ENCODE measurements around the gene FUNDC2. TPM values are rescaled to one million over a fixed set of nuclear protein-coding genes. Genes with fewer than 3 reads are reported as not detected.
A peak's percentile ranks its signal among the peaks of the same experiment; 100 is the strongest.

Gene FUNDC2
- 98.2 TPM for total RNA-seq
- polyA plus RNA-seq (ENCODE audit: insufficient read depth, low read depth, low replicate concordance), result 239 TPM
- long read RNA-seq, donor 1, full-length matches to known transcripts, result 44 of 44 reads
- long read RNA-seq, donor 1, partial matches to known transcripts, result 0 of 44 reads
- long read RNA-seq, donor 1, other reads (novel, unspliced or antisense), result 0 of 44 reads
- long read RNA-seq, donor 2, full-length matches to known transcripts, result 45 of 53 reads
- long read RNA-seq, donor 2, partial matches to known transcripts, result 8 of 53 reads
- long read RNA-seq, donor 2, other reads (novel, unspliced or antisense), result 0 of 53 reads
- long read RNA-seq, donor 3, full-length matches to known transcripts, result 48 of 61 reads
- long read RNA-seq, donor 3, partial matches to known transcripts, result 13 of 61 reads
- long read RNA-seq, donor 3, other reads (novel, unspliced or antisense), result 0 of 61 reads
- long read RNA-seq, donor 4, full-length matches to known transcripts, result 34 of 34 reads
- long read RNA-seq, donor 4, partial matches to known transcripts, result 0 of 34 reads
- long read RNA-seq, donor 4, other reads (novel, unspliced or antisense), result 0 of 34 reads
- long read RNA-seq, donor 5, full-length matches to known transcripts, result 3 of 3 reads
- long read RNA-seq, donor 5, partial matches to known transcripts, result 0 of 3 reads
- long read RNA-seq, donor 5, other reads (novel, unspliced or antisense), result 0 of 3 reads
- long read RNA-seq, donor 6, full-length matches to known transcripts, result 67 of 98 reads
- long read RNA-seq, donor 6, partial matches to known transcripts, result 24 of 98 reads
- long read RNA-seq, donor 6, other reads (novel, unspliced or antisense), result 7 of 98 reads
- long read RNA-seq, donor 7, full-length matches to known transcripts, result 43 of 49 reads
- long read RNA-seq, donor 7, partial matches to known transcripts, result 2 of 49 reads
- long read RNA-seq, donor 7, other reads (novel, unspliced or antisense), result 4 of 49 reads
- long read RNA-seq, donor 8, full-length matches to known transcripts, result 37 of 37 reads
- long read RNA-seq, donor 8, partial matches to known transcripts, result 0 of 37 reads
- long read RNA-seq, donor 8, other reads (novel, unspliced or antisense), result 0 of 37 reads
- long read RNA-seq, donor 9, full-length matches to known transcripts, result 23 of 23 reads
- long read RNA-seq, donor 9, partial matches to known transcripts, result 0 of 23 reads
- long read RNA-seq, donor 9, other reads (novel, unspliced or antisense), result 0 of 23 reads
- long read RNA-seq, donor 10, full-length matches to known transcripts, result 32 of 55 reads
- long read RNA-seq, donor 10, partial matches to known transcripts, result 23 of 55 reads
- long read RNA-seq, donor 10, other reads (novel, unspliced or antisense), result 0 of 55 reads

GRCh38 chrX:155026727-155027508 lies at the start of gene FUNDC2:
FUNDC2 (plus strand) TSS chrX:155026844; CDS start chrX:155026939, 95 bp downstream.
- peak within 1 kb of the TSS; percentile 92 to 98 (median 94) for H3K4me3 ChIP-seq (ENCODE audit: low read length in 3 of 3)
- DNase-seq (peak; percentile 94 to 98 (median 97)), FAIRE-seq (no peak)
- no peaks in the 10 kb centered on the region for H3K9me3 ChIP-seq (ENCODE audit: control insufficient read depth in 2 of 3, insufficient read depth in 1 of 3, low read length in 3 of 3)
- intact Hi-C loops (cut with DNase I), result no loop called here
- H3K9ac ChIP-seq (ENCODE audit: low read length in 3 of 3), result peak within 1 kb of the TSS; percentile 86 to 96 (median 95)
- H3K36me3 ChIP-seq (ENCODE audit: control insufficient read depth in 2 of 3, insufficient read depth in 3 of 3, low read length in 3 of 3), result no peaks in the 10 kb centered on the region
- no peak for TF ChIP-seq CTCF (IDR thresholded peaks at IDR 0.05; ENCODE audit: borderline replicate concordance, extremely low read depth, insufficient read depth)
- peak within 1 kb of the TSS; percentile 94 for H3K27ac ChIP-seq (ENCODE audit: low read depth in 2 of 2, low read length in 2 of 2)
- H3K27me3 ChIP-seq (ENCODE audit: control insufficient read depth, insufficient read depth, low read length), result no peaks in the 10 kb centered on the region
- peaks cover 0 to 2% (median 0%) of the 10 kb centered on the region in 3 donors for H3K4me1 ChIP-seq (ENCODE audit: control insufficient read depth in 2 of 3, insufficient read depth in 2 of 3, low read depth in 1 of 3, low read length in 3 of 3)

- no peak overlapping the region for H3K4me3 ChIP-seq (ENCODE audit: low read length in 3 of 3)
- H3K36me3 ChIP-seq (ENCODE audit: control insufficient read depth in 2 of 3, insufficient read depth in 3 of 3, low read length in 3 of 3), result no peaks in the 10 kb centered on the region
- no peaks in the 10 kb centered on the region for H3K27me3 ChIP-seq (ENCODE audit: control insufficient read depth, insufficient read depth, low read length)
- FAIRE-seq (no peak), DNase-seq (no peak)
- no peak for TF ChIP-seq CTCF (IDR thresholded peaks at IDR 0.05; ENCODE audit: borderline replicate concordance, extremely low read depth, insufficient read depth)
- H3K9me3 ChIP-seq (ENCODE audit: control insufficient read depth in 2 of 3, insufficient read depth in 1 of 3, low read length in 3 of 3), result no peaks in the 10 kb centered on the region
- no peak overlapping the region for H3K9ac ChIP-seq (ENCODE audit: low read length in 3 of 3)
- intact Hi-C loops (cut with DNase I), result no loop called here
- no peak overlapping the region for H3K27ac ChIP-seq (ENCODE audit: low read depth in 2 of 2, low read length in 2 of 2)
- H3K4me1 ChIP-seq (ENCODE audit: control insufficient read depth in 2 of 3, insufficient read depth in 2 of 3, low read depth in 1 of 3, low read length in 3 of 3), result no peaks in the 10 kb centered on the region
Measured at GRCh38 chrX:154979629-154980028, 47.0 kb upstream of the FUNDC2 start.
